ENCODE measurements around the gene ADARB1.

- TF ChIP-seq CTCF (IDR thresholded peaks at IDR 0.05; ENCODE audit: borderline replicate concordance, extremely low read depth, low read length, poor library complexity, severe bottlenecking): no peak
- TF ChIP-seq EZH2 (IDR thresholded peaks at IDR 0.05; ENCODE audit: borderline replicate concordance, low read depth, low read length, severe bottlenecking): no peak
Observed at GRCh38 chr21:45190013-45190412, 115.6 kb downstream of the ADARB1 start.
